ENCODE results near the gene SLC7A6.

DNA sequence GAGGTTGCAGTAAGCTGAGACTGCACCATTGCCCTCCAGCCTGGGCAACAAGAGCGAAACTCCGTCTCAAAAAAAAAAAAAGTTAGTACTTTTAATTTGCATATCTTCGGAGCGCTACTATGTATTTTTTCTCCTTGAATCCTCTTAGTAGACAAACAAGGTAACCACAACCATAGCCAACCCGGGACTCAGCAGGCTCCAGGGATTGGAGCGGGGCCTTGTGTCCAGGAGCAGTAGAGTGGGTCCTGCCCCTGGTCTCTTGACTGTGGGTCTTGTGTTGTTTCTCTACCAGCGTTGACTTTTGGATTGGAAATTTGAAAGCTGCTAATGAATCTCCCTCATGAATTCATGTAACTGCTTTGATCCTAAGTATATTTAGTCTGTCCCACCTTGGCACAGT lies 78.8 kb downstream of the SLC7A6 start:
- TF ChIP-seq, protein P1, sequence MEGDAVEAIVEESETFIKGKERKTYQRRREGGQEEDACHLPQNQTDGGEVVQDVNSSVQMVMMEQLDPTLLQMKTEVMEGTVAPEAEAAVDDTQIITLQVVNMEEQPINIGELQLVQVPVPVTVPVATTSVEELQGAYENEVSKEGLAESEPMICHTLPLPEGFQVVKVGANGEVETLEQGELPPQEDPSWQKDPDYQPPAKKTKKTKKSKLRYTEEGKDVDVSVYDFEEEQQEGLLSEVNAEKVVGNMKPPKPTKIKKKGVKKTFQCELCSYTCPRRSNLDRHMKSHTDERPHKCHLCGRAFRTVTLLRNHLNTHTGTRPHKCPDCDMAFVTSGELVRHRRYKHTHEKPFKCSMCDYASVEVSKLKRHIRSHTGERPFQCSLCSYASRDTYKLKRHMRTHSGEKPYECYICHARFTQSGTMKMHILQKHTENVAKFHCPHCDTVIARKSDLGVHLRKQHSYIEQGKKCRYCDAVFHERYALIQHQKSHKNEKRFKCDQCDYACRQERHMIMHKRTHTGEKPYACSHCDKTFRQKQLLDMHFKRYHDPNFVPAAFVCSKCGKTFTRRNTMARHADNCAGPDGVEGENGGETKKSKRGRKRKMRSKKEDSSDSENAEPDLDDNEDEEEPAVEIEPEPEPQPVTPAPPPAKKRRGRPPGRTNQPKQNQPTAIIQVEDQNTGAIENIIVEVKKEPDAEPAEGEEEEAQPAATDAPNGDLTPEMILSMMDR (IDR thresholded peaks at IDR 0.05): no peak
- TF ChIP-seq RFX5 (IDR thresholded peaks at IDR 0.05): no peak
